ENCODE data around the gene TEX29.

DNA sequence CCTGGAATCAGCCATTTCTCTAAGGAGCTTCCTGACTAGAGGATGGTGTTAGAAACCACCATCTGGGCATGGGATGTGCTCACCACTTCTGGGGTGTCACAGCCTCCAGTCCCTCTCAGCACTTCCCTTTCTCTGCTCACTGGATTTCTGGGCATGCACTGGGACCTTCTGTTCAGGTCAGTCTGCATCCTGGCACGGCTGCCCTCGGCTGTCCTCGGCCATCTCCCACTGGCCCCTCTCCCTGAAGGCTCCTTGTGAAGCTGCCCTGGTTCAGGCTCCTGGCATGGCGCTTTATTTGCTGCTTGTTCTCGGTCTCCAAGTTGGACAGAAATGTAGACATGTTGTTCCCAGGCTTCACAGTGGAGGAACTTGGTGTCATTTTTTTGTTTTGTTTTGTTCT is 60.0 kb downstream of the TEX29 start:
- TF ChIP-seq EZH2 (optimal IDR thresholded peaks at IDR 0.05; ENCODE audit: low read depth, low read length) = no peak
- TF ChIP-seq, protein P1, sequence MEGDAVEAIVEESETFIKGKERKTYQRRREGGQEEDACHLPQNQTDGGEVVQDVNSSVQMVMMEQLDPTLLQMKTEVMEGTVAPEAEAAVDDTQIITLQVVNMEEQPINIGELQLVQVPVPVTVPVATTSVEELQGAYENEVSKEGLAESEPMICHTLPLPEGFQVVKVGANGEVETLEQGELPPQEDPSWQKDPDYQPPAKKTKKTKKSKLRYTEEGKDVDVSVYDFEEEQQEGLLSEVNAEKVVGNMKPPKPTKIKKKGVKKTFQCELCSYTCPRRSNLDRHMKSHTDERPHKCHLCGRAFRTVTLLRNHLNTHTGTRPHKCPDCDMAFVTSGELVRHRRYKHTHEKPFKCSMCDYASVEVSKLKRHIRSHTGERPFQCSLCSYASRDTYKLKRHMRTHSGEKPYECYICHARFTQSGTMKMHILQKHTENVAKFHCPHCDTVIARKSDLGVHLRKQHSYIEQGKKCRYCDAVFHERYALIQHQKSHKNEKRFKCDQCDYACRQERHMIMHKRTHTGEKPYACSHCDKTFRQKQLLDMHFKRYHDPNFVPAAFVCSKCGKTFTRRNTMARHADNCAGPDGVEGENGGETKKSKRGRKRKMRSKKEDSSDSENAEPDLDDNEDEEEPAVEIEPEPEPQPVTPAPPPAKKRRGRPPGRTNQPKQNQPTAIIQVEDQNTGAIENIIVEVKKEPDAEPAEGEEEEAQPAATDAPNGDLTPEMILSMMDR (IDR thresholded peaks at IDR 0.05; ENCODE audit: low read length) = no peak

Data from MM.1S (cell line).